NCI-H1092 treated with DMSO at 0.1 percent for 48 hours (cell line): ENCODE results near the gene GALR2.
"Not testable (repeated sequence)": the region's sequence is repeated elsewhere in the genome, so short reads cannot be mapped to it uniquely, and the experiment has no call there.

Experiments used
- DNase-seq: peaks from one replicate; lab custom pipeline; 2025; lab: John Stamatoyannopoulos, UW

Gene GALR2, protein sequence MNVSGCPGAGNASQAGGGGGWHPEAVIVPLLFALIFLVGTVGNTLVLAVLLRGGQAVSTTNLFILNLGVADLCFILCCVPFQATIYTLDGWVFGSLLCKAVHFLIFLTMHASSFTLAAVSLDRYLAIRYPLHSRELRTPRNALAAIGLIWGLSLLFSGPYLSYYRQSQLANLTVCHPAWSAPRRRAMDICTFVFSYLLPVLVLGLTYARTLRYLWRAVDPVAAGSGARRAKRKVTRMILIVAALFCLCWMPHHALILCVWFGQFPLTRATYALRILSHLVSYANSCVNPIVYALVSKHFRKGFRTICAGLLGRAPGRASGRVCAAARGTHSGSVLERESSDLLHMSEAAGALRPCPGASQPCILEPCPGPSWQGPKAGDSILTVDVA

DNA sequence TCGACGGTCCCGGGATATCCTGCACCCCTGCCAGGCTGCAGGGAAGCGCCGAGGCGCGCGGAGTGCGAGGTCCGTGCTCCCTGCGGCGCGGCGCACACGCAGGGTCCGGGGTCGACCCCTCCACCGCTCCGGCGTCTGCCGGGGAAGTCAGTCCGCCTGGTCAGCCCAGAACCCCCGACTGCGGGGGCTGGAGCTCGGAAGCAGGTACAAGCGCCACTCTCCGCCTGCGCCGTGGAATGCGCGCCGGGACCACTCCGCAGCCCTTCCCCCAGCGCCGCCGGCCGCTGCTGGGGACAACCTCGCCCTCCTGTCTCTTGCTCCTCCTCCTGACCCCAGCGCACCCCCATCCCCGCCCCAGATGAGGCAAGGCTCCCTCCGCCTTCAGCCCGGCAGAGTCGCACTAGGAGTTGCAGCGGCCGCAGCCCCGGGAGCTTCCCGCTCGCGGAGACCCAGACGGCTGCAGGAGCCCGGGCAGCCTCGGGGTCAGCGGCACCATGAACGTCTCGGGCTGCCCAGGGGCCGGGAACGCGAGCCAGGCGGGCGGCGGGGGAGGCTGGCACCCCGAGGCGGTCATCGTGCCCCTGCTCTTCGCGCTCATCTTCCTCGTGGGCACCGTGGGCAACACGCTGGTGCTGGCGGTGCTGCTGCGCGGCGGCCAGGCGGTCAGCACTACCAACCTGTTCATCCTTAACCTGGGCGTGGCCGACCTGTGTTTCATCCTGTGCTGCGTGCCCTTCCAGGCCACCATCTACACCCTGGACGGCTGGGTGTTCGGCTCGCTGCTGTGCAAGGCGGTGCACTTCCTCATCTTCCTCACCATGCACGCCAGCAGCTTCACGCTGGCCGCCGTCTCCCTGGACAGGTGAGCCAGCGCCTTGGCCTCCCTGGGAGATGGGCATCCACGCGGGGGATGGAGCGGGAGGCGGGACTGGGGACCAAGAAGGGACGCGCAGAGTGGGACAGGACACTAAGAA lies at the start of gene GALR2:
GALR2 (plus strand) TSS at position 392 of the 974 bp plus-strand sequence; CDS start at position 495, 103 bp downstream.
- no peak for DNase-seq

DNA sequence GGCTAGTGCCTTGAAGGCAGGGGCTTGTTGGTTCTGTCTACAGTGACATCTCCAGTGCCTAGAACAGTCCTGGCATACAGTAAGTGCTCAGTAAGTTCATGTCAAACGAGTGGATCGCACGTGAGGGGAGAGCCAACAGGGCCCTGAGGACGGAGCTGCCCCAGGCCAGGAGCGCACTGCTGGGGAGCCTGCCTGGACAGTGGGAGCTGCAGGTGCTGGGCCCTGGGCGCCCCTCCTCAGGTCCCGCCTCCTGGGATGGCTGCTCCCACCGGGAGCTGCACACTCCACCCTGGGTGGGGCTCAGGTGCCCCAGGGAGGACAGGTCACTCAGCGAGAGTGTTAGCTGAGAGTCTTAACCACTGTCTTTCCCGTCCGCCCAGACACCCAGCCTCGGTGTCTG lies 49.3 kb upstream of the GALR2 start:
- no peak for DNase-seq

DNA sequence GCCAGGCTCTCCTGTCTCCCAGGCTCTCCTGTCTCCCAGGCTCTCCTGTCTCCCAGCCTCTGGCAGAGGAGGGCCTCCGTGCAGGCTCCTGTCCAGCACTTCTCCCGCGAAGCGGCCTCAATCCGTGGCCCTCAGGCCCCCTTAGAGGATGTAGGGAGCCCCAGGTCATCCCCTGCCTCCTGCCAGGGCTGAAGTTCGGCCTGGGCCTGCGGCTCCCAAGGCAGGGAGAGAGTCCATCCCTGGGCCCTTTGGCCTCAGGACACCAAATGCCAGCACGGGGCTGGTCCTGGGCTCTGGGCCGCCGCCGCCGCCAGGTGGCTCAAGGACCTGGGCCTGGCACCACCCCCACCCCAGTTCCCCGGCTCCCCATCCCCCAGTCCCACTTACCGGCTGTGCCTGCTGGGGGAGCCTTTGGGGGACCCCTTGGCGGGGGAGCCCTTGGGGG lies 47.8 kb upstream of the GALR2 start:
- no peak for DNase-seq

DNA sequence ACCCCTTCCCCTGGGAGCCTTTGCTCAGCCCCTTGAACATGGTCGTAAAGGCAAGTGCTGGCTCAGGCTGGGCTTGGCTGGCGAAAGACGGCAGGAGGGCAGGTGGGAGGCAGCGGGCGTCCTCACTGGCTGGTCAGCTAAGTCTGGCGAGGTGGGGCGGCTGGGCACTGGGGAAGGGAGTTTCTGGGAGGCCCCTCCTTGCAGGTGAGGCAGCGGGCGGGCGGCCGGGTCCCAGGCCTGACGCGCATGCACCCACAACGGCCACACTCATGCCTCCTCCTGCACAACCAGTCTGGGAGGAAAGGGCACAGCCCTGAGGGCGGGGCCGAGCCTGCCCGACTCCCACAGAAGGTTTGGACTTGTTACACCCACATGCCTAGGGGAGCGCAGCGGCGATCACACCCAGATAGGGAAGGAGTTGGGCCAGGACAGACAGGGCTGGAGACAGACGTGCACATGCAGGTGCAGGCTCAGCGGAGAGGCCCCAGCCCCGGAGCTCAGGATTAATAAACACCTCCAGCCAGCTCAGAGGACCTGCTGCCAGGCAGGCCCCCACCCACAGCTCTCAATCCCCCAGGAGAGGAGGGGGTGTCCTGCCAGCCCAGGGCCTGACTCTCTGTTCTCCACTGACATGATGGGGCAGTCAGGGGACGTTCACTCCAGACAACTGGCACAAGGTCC lies 47.3 kb upstream of the GALR2 start, which contains the start of gene EVPL:
EVPL (minus strand) TSS at position 148 of the 681 bp plus-strand sequence; CDS start at position 40, 108 bp downstream.
- no peak for DNase-seq

DNA sequence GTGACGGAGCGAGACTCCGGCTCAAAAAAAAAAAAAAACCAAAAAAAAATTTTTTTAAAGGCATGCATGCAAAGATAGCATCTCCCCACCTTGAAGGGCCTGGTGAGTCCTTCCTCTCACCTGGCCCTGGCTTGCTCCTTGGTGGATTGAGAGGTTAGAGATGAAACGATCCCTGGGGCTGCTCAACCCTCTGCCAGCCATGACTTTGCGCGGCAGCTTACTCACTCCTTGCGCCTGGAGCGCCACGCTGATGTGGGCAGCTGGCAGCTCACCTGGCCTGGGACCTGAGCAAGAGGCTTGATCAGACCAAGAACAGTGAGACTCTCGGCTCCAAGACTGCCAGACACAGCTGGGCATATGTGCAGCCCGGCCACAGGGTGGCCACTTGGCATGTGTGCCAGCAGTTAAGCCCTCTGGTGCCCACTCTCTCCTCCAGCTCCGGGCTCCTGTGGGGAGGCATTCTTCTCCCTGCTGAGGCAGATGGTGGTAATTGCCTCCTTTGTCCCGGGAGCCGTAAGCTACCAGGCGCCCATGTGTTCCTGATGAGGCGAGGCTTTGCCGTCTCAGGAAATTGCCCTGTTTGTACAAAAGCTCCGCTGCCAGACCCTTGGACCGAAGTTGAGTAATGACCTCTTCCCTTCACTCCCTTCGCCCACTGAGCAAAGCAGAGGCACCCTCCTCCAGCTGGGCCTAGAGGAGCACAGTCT lies 42.4 kb upstream of the GALR2 start:
- peak; percentile 71 for DNase-seq

DNA sequence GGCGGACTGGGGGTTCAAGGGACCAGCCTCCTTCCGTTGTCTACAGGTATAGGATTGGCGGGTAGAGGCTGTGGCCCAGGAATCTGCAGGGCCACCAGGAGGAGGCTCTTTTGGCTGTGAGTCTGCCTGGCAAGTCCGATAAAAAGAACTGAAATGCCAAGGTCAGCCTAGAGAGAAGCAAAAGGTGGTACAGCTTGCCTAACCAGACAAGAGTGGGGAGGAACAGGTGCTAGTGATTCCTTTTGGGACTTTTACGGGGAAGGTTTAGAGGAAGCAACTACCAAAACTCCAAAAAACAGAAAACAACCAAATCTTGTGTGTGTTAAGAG lies 41.8 kb upstream of the GALR2 start:
- no peak for DNase-seq

DNA sequence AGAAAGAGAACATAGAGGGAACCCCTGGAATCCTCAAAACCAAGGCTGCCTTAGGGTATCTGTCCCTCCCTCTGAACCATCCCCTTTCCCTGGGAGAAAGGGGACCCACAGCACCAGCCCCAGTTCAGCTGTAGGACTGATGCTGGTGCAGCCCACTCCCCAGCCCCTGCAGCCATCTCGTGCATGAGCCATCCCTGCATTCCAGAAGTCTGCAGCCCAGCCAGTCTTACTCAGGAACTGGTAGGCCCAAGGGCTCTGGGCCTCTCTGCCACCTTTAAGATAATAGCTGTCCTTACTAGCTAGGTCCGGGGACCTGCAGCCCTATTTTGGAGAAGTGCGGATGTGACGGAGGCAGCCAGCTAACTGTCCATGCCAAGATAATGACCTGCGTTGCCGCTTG lies 41.4 kb upstream of the GALR2 start:
- DNase-seq = no peak

DNA sequence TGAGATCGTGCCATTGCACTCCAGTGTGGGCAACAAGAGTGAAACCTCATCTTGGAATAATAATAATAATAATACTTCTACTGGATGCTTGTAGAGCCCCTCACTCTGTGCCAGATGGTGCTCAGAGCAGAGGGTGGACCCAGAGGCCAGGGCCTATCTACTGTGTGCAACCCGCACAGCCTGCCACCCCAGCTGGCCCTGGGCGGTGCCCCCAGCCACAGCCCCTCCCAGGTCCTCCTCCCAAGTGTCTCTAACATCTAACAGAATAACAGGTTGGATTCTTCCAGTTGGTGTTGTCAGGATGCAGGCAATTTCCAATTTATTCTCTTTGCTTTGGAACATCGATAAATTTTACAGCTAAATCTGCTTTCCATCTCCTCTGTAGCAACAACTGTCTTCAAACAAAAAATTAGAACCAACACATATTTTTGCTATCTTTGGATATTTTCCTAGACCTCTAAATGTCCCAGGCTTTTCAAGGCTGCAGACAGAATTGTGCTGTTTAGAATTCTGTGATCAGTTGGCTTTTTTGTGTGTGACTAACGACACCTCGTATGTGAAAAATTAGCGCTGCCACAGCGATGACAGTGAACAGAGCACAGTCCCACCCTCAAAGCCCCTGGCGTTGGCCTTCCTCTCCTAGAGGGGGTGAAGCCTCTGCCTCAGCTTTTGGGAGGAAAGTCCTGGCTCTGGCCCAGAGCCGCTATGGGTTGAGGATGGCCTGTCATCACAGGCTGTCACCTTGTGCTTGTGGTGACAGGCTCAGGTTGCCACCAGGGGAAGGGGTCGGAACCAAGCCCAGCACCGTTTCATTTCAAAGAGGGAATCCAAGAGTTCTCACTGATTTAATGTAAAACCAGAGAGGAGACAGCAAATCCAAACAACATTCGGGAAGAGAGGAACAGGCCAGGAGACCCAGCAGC lies 39.9 kb upstream of the GALR2 start:
- DNase-seq = no peak

DNA sequence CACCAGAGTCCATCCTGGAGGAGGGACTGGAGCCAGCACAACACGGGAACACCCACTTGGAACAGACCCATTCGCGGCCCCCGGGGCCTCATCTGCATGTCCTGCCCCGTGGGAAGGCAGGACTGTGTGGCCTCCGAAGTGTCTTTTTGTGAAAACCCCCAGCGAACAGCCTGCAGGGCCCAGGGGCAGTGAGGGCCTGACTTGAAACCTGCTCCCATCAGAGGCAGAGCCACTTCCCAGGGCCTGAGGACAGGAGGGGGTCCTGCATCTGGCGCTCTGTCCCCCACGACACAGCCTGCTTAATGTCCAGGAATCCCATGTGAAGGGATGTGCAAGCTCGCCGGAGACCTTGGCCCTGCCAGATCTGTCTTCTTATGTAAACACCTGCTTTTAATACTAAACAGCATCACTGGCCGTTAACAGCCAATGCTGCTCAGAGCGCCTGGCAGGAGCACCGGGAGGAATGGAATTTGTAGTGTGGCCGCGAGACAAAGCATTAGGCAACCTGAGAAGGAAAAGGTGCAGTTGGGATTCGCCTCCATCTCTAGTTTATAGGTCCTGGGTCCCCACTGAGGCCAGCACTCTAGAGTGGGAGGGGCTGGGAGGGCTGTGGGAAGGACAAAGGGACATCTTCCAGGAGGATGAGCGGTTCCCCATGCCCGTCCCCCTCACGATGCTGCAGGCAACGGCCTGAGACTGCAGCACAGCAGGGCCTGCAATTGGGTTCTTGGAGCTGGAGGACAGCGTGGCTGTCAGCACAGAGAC lies 37.9 kb upstream of the GALR2 start:
- no peak for DNase-seq

DNA sequence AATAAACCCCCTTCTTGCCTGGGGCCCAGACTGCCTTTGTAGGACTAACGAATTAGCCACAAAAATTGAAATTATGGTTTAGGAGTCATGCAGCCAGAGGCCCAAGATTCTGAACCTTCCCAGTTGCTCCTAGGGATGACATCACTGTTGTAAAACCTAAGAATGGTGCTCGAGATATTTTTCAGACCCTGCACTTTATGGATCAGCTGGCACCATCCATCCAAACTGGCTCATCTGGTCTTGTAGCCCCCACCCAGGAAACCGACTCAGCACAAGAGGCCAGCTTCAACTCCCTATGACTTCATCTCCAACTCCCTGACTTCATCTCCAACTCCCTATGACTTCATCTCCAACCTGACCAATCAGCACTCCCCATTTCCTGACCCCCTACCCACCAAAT lies 36.5 kb upstream of the GALR2 start:
- DNase-seq = no peak

DNA sequence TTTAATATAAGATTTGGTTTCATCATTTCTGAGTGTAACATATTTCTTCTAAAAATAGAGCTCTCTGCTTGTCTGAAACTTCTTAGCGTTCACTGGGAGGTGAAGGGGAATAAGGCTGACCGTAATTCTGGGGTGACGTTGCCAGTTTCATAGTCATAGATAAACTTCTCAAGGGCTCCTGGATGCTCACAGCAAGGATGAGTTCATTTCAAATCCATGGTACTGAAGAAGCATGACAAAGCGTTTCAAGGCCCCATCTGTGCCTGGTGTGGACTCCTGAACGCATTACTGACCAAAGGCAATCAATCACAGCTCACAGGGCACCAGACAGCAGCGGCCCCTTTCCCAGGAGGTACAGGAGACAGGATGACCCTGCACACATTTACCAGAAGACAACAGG lies 35.5 kb upstream of the GALR2 start:
- DNase-seq = no peak

DNA sequence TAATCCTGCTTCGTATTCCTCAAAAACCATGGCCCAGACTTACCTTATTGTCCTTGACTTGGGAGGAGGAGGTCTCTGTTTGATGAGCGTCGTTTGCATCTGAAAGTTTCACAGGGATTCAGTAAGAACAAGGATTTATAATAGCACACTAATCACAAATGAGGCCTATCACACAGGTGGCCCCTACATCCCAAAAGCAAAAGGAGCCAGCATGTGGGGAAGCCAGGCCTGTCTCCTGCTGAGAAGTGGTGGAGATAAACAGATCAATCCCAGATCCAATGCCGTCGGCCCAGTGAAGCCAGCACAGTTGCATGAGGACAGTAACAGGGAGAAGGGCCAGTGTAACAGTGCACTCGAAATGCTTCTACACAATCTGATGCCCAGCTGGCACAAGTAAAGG lies 34.2 kb upstream of the GALR2 start:
- DNase-seq = no peak

DNA sequence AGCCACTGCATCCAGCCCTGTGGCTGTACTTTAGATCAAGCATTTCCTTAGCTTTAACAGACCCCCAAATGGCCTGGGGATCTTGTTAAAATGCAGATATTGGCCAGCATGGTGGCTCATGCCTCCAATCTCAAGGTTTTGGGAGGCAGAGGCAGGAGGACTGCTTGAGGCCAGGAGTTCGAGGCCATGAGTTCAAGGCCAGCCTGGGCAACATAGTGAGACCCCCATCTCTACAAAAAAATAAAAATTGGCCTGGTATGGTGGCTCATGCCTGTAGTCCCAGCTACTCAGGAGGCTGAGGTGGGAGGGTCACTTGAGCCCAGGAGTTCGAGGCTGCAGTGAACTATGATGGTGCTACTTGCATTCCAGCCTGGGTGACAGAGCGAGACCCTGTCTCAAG lies 31.7 kb upstream of the GALR2 start:
- not testable (repeated sequence) for DNase-seq

DNA sequence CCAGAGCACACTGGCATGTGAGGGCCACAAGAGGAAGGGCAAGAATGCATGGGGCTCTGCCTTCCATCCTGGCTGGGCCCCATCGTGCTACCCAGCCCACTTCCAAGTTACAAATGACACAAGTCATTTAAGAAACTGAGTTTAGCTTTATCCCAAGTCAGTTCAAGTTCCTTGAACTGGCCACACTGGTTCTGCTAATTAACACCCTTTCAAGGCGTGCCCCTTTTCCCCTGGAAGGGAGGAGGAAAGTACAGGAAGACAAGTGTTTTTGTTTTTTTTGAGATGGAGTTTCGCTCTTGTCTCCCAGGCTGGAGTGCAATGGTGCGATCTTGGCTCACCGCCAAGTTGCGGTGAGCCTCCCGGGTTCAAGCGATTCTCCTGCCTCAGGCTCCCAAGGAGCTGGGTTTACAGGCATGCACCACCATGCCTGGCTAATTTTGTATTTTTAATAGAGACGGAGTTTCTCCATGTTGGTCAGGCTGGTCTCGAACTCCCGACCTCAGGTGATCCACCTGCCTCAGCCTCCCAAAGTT lies 30.0 kb upstream of the GALR2 start:
- DNase-seq = not testable (repeated sequence)

DNA sequence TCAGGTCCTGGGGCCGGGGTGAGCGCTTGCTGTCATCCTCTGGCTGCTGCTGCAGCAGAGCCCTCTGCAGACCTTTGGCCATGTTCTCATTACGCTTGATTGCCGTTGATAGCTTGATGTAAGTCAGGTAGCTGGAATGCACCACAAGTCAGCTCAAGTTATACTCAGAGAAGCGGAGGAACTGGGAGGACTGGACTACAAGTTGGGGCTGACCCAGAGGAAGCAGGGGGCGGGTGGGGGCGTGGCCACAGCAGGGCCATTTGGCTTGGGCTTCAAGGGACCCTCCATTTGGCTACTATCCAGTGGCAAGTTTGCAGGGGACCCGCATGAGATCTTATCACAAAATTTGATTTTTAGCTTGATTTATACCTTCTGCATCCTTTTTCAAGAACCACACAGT lies 28.5 kb upstream of the GALR2 start:
- DNase-seq = no peak

DNA sequence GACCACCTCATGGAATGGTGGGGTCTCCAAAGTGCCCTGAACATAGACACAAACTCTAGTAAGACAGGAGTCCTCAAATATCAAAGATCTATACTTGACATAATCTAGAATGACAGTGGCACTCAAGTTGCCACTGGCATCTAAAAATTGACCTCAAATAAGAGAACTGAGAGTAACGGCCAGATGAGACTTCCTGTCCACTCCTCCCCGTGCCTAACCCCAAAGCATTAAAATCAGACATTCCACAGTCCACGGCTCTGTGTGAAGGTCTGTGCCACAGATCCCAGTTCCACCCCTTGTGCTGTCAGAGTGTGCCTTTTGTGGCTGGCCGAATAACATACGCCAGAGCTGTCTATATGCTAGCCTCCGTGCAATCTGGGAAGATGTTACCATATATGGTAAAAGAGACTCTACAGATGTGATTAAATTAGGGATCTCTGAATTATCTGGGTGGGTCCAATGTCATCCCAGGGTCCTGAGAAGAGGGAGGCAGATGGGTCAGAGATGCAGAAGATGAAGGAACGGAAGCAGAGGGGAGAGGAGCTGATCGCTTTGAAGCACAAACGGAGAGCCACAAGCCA lies 26.5 kb upstream of the GALR2 start:
- DNase-seq = no peak

DNA sequence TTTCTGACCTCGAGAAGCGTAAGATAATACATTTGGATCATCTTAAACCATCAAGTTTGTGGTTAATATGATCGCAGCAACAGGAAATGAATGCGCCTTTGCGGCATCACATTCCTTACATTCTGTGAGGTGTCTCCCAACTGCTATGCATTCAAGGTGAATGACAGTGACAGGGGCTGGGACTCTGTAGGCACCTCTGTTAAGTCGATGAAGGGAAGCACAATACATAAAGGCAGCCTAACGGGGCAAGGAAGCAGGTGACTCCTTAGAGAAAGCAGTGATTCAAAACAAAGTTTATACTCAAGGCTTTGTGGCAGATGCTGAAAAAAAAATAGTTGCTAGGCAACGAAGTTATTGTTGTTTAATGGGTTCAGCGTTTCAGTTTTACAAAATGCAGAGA lies 25.9 kb upstream of the GALR2 start:
- DNase-seq = no peak

DNA sequence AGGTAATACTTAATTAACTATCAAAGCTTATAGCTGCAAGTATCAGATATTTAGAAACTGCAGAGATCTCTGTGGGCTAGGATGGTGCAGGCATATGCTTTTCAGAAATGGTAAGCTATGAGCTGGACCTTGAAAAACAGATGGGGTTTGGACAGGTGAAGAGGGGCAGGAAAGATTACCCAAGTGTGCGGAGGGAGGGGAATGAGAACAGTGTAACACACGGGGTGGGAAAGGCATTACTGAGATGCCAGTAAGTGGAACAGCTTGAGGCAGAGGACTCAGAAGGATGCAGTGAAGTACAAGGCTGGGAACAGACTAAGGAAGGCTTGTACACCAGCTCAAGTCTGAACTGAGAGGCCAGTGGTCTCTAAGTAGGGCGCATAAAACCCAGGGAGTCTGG lies 25.3 kb upstream of the GALR2 start:
- no peak for DNase-seq

DNA sequence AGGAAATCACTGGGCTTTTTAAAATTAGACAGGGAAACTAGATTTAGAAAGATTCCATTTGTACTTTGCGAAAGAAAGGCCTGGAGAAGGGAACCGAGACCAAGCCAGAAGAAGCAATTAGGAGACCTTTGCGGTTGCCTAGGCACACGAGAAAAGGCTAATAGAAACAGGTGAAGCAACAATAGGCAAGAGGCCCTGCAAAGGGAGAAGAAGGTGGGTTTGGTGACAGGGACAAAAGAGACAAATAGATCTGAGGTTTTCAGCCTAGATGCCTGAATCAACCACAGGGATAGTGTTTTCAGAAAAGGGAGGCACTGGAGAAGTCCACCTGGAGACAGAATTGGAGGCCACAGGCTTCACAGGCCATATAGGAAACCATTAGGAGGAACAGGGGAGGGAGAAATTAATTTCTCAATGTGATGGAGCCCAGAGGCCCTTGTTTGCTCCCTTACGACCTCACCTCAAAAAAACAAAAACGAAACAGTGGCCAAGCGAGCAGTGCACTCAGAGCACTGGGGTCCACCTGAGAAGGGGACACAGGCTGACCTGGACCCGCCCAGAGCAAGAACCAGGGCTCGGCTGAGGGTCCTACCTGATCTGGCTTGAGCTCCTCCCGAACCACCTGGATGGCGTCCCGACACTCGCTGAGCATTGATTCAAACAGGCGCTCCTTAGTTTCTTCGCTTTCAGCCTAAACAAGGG lies 24.6 kb upstream of the GALR2 start:
- no peak for DNase-seq
